SKM-1 (cell line): ENCODE measurements around the gene ZNF791.
"Not testable (repeated sequence)": the region's sequence is repeated elsewhere in the genome, so short reads cannot be mapped to it uniquely, and the experiment has no call there.

ENCODE experiments used
- DNase-seq: peaks from one replicate; lab custom pipeline; 2025; ENCODE audit not compliant: unreplicated experiment; lab: John Stamatoyannopoulos, UW

Gene ZNF791

GRCh38 chr19:12665671-12666264 lies 55.0 kb downstream of the ZNF791 start:
- no peak for DNase-seq

- peak; percentile 73 for DNase-seq
Observed at GRCh38 chr19:12666265-12667048, 55.7 kb downstream of the ZNF791 start, which contains the start of the genes MAN2B1 and WDR83. Gene MAN2B1, minus strand, starts transcription at chr19:12666742. Its CDS starts 41 bp downstream, at chr19:12666701. Gene WDR83, plus strand, starts transcription at chr19:12666807. Its CDS starts 2,984 bp downstream, at chr19:12669791.

GRCh38 chr19:12667731-12668302 lies 57.1 kb downstream of the ZNF791 start:
- DNase-seq, result no peak

GRCh38 chr19:12668346-12668745 lies 57.6 kb downstream of the ZNF791 start:
- DNase-seq, result no peak

- DNase-seq, result no peak
Observed at GRCh38 chr19:12668932-12669269, 58.2 kb downstream of the ZNF791 start.

GRCh38 chr19:12669270-12670158 lies 58.8 kb downstream of the ZNF791 start:
- DNase-seq, result peak; percentile 83

GRCh38 chr19:12670159-12670928 lies 59.6 kb downstream of the ZNF791 start:
- no peak for DNase-seq

- no peak for DNase-seq
Observed at GRCh38 chr19:12672744-12673143, 62.0 kb downstream of the ZNF791 start.

GRCh38 chr19:12675399-12675798 lies 64.7 kb downstream of the ZNF791 start:
- no peak for DNase-seq

GRCh38 chr19:12675940-12676339 lies 65.2 kb downstream of the ZNF791 start:
- DNase-seq, result no peak

GRCh38 chr19:12676384-12676792 lies 65.7 kb downstream of the ZNF791 start:
- DNase-seq, result peak; percentile 59

- no peak for DNase-seq
Observed at GRCh38 chr19:12676928-12677327, 66.2 kb downstream of the ZNF791 start.

- DNase-seq, result not testable (repeated sequence)
Observed at GRCh38 chr19:12678039-12678438, 67.3 kb downstream of the ZNF791 start.

GRCh38 chr19:12680034-12680433 lies 69.3 kb downstream of the ZNF791 start:
- DNase-seq, result no peak

- peak; percentile 98 for DNase-seq
Observed at GRCh38 chr19:12681074-12681987, 70.6 kb downstream of the ZNF791 start, which contains the start of gene DHPS. Gene DHPS, minus strand, starts transcription at chr19:12681880. Its CDS starts 114 bp downstream, at chr19:12681766.
